GM12892 (cell line): ENCODE results near the gene RAP1GAP.

ENCODE experiments used
- POLR2A ChIP-seq: IDR thresholded peaks from 2 replicates; pipeline ENCODE4 v1.6.1; 2011; ENCODE audit warnings: low read depth, low read length, control low read depth
- POLR2AphosphoS5 ChIP-seq: IDR thresholded peaks from 2 replicates; pipeline ENCODE4 v1.6.1; 2011; ENCODE audit warnings: low read depth, low read length, control low read depth
- TAF1 ChIP-seq: IDR thresholded peaks from 2 replicates; pipeline ENCODE4 v1.6.1; 2011; ENCODE audit warnings: low read depth, mild to moderate bottlenecking, control low read depth, low read length, borderline replicate concordance

DNA sequence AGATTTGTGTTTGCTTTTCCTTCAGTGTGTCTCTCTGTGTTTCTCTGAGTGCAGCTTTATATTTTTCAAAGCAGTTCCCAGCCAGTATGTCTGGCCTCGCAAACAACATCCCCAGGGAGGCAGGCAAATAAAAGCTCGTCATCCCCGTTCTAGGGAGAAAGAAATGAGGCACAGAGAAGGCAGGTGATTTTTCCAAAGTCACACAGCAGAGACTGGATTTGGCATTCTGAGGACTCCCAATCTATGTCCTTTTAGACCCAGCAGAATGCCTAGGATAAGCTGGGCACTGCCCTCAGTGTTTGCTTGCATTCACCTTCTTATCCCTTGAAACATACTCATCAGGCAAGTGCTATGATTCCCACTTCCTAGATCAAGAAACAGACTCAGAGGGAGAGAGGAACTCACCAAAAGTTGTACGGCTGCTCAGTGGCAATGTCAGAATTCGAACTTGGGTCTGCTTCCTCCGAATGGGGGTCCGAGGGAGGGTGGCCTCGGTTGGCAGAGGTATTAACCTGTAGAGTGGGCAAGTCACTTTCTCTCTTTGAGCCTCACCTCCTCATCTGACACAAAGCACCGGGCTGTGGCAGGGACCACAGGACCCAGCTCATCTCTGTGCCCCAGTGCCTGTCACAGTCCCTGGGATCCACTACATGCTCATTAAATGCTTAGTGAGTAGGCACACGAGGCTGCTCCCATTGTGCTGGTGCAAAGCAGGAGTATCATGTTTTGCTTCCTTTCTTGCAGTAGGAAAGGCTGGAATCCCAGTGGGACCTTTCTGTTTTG lies 4.2 kb downstream of the RAP1GAP start:
- TF ChIP-seq POLR2AphosphoS5 (no peak), POLR2A (no peak), TAF1 (no peak)
